H1 (cell line): ENCODE data around the gene METTL22. TPM values are rescaled to one million over a fixed set of nuclear protein-coding genes. Genes with fewer than 3 reads are reported as not detected.

Experiments used
- BCL11A ChIP-seq, 2 experiments: IDR thresholded peaks; one replicate each; pipeline ENCODE4 v1.6.1; 2011; ENCODE audit warnings: low read depth in 2 of 2, low read length in 2 of 2, mild to moderate bottlenecking in 2 of 2
- BRCA1 ChIP-seq: IDR thresholded peaks from 2 replicates; pipeline ENCODE4 v1.6.1; 2012; ENCODE audit warnings: low read depth, low read length, improper control_type of control experiment
- CBX8 ChIP-seq: fragments of 300-800, 300-1000 bp; sonication (generic); IDR thresholded peaks from 2 replicates; pipeline ENCODE4 v1.7.1; 2016; ENCODE audit warnings: low read depth, low read length, borderline replicate concordance
- CHD1 ChIP-seq: IDR thresholded peaks from 2 replicates; pipeline ENCODE4 v1.6.1; 2012; ENCODE audit warnings: low read depth, low read length, improper control_type of control experiment
- CHD2 ChIP-seq: IDR thresholded peaks from 2 replicates; pipeline ENCODE4 v1.6.1; 2012; ENCODE audit warnings: low read length, improper control_type of control experiment
- EP300 ChIP-seq, 2 experiments: IDR thresholded peaks; 1 replicate in 1 of 2; 2 replicates in 1 of 2; pipeline ENCODE4 v1.6.1; 2011 to 2012; ENCODE audit warnings: low read depth in 2 of 2, low read length in 2 of 2, mild to moderate bottlenecking in 2 of 2, borderline replicate concordance in 1 of 2, inconsistent platforms in 1 of 2, moderate library complexity in 1 of 2
- FOSL1 ChIP-seq: IDR thresholded peaks from 2 replicates; pipeline ENCODE4 v1.6.1; 2011; ENCODE audit warnings: mild to moderate bottlenecking, low read depth, low read length, moderate library complexity; ENCODE audit not compliant: insufficient read depth
- HDAC2 ChIP-seq, 2 experiments: fragments of 300-600 bp in 1 of 2; sonication (generic) in 1 of 2; IDR thresholded peaks; 2 replicates each; pipeline ENCODE4 v1.6.1; 2011 to 2012; ENCODE audit warnings: low read depth in 2 of 2, low read length in 2 of 2, mild to moderate bottlenecking in 2 of 2, moderate library complexity in 2 of 2, borderline replicate concordance in 1 of 2, inconsistent platforms in 1 of 2
- HDAC6 ChIP-seq: IDR thresholded peaks from one replicate; pipeline ENCODE4 v1.7.1; 2012; ENCODE audit warnings: low read depth, mild to moderate bottlenecking, inconsistent platforms, low read length, moderate library complexity
- JUND ChIP-seq: IDR thresholded peaks from 2 replicates; pipeline ENCODE4 v1.6.1; 2011; ENCODE audit warnings: mild to moderate bottlenecking, improper control_type of control experiment, low read length
- MAFK ChIP-seq: IDR thresholded peaks from 2 replicates; pipeline ENCODE4 v1.6.1; 2012; ENCODE audit warnings: low read depth, mild to moderate bottlenecking, improper control_type of control experiment, low read length
- PHF8 ChIP-seq: fragments of 200-600 bp; sonication (generic); conservative IDR thresholded peaks from 2 replicates; pipeline ENCODE4 v1.7.1; 2012; ENCODE audit warnings: low read depth, mild to moderate bottlenecking, inconsistent platforms, low read length, moderate library complexity
- RAD21 ChIP-seq, 2 experiments: IDR thresholded peaks in 1 of 2; conservative IDR thresholded peaks in 1 of 2; 2 replicates each; pipeline ENCODE4 v1.6.1; 2011; ENCODE audit warnings: low read depth in 2 of 2, low read length in 2 of 2, improper control_type of control experiment in 1 of 2, inconsistent platforms in 1 of 2, mild to moderate bottlenecking in 1 of 2, moderate library complexity in 1 of 2
- RBBP5 ChIP-seq: IDR thresholded peaks from 2 replicates; pipeline ENCODE4 v1.7.1; 2012; ENCODE audit warnings: low read depth, mild to moderate bottlenecking, inconsistent platforms, low read length, moderate library complexity, borderline replicate concordance
- SIRT6 ChIP-seq: IDR thresholded peaks from one replicate; pipeline ENCODE4 v1.7.1; 2012; ENCODE audit warnings: low read length, inconsistent platforms
- SIX5 ChIP-seq: IDR thresholded peaks from 2 replicates; pipeline ENCODE4 v1.6.1; 2011; ENCODE audit warnings: mild to moderate bottlenecking, low read depth, low read length
- SP2 ChIP-seq: IDR thresholded peaks from 2 replicates; pipeline ENCODE4 v1.6.1; 2012; ENCODE audit warnings: mild to moderate bottlenecking, low read length, inconsistent platforms
- SP4 ChIP-seq: IDR thresholded peaks from 2 replicates; pipeline ENCODE4 v1.6.1; 2012; ENCODE audit warnings: low read length, inconsistent platforms
- SUZ12 ChIP-seq: fragments of 200-600 bp; sonication (generic); IDR thresholded peaks from 2 replicates; pipeline ENCODE4 v1.6.1; 2012; ENCODE audit warnings: mild to moderate bottlenecking, inconsistent platforms, low read length, moderate library complexity, mixed read lengths
- TAF1 ChIP-seq: IDR thresholded peaks from 2 replicates; pipeline ENCODE4 v1.6.1; 2011; ENCODE audit warnings: mild to moderate bottlenecking, low read depth, low read length
- YY1 ChIP-seq: IDR thresholded peaks from 2 replicates; pipeline ENCODE4 v1.6.1; 2011; ENCODE audit warnings: low read depth, mild to moderate bottlenecking, low read length
- ZNF274 ChIP-seq: IDR thresholded peaks from 2 replicates; pipeline ENCODE4 v1.7.0; 2012; ENCODE audit warnings: low read length, borderline replicate concordance; ENCODE audit errors: extremely low read depth
- polyA plus RNA-seq, 7 experiments: library from polyadenylated mRNA; depleted of rRNA in 3 of 7; stranded (reverse) in 5 of 7; unstranded in 2 of 7; fragments of >200 nt in 5 of 7; fragments of 200-250 nt in 2 of 7; gene quantifications; 1 replicate in 5 of 7; 2 replicates in 1 of 7; 4 replicates in 1 of 7; pipeline versions ENCODE4 v1.2.1 to v1.2.3, GENCODE V29; 2011 to 2013; ENCODE audit warnings: missing spikeins in 2 of 7, mixed read lengths in 2 of 7
- total RNA-seq: library from RNA; stranded (reverse); fragmentation: NEBNext Ultra II Directional; extraction: Animal tissue kit (Norgen Biotek cat#: 25700); gene quantifications from 2 replicates; pipeline ENCODE4 v1.2.1, GENCODE V29; 2021
- TF ChIP-seq, protein P1 (sequence below): IDR thresholded peaks from 2 replicates; pipeline ENCODE4 v1.6.1; 2011; ENCODE audit warnings: low read length, improper control_type of control experiment

METTL22 gene
- total and polyA plus RNA-seq, 2 of the 8 experiments (the other 6 are each of a cell fraction or from before 2014, with no cell fraction given), result 56.7 to 85.2 TPM

DNA sequence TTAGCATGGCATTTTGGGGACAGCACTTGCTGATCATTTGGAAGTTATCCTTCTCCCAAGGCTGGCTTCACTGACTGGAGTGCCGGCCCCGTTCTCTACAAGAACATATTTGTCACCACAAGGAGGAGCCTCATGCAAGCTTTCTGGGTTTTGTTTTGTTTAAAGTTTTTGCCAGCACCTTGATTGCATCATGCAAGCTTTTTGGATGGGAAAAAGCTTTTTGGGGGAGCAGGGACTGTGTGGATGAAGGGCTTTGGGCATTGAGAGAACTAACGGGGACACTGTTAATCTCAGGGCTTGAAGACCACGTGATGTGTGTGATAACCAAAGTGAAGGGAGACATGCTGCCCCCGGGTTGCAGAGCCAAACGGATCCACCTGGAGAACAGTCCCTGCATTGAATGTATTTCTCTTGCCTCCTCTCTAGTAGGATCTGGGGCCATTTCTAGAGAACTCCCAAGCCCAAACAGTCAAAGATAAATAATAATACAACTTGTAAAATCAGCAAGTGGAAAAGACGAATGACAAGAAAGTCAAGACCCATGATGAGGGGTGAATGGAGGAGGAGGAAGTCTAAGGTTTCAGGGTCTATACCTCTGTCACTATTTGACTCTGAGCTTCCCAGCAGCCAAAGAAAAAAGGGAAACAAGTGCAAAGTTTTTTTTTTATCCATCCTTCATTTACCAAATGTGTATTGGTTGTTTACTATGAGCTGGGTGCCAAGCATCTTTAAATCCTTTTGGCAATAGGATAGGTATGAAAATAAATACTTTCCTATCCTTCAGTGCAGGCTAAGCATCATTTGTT, 48.4 kb upstream of the METTL22 start (continued):
- TF ChIP-seq, protein P1, sequence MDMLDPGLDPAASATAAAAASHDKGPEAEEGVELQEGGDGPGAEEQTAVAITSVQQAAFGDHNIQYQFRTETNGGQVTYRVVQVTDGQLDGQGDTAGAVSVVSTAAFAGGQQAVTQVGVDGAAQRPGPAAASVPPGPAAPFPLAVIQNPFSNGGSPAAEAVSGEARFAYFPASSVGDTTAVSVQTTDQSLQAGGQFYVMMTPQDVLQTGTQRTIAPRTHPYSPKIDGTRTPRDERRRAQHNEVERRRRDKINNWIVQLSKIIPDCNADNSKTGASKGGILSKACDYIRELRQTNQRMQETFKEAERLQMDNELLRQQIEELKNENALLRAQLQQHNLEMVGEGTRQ, result peak; percentile 53; the same call in 1 of the 2 replicates
- no peak for TF ChIP-seq SIX5
- TF ChIP-seq HDAC2 (IDR thresholded peaks at IDR 0.05; ENCODE audit: borderline replicate concordance in 1 of 2, low read depth in 2 of 2, low read length in 2 of 2), result peak in 1 of 2 experiments; percentile 97; a peak in 1 of 4 replicates
- TF ChIP-seq SP2, result no peak
- no peak for TF ChIP-seq CHD2
- peak; percentile 92 for TF ChIP-seq JUND
- TF ChIP-seq SUZ12, result no peak
- no peak for TF ChIP-seq HDAC6
- peak; percentile 39; the same call in 1 of the 2 replicates for TF ChIP-seq TAF1
- no peak for TF ChIP-seq ZNF274
- no peak for TF ChIP-seq PHF8
- TF ChIP-seq SP4, result no peak
- no peak for TF ChIP-seq SIRT6
- TF ChIP-seq CHD1, result no peak
- no peak for TF ChIP-seq BRCA1
- TF ChIP-seq YY1, result no peak
- TF ChIP-seq BCL11A (IDR thresholded peaks at IDR 0.05; ENCODE audit: low read depth in 2 of 2, low read length in 2 of 2), result no peak
- TF ChIP-seq CBX8, result no peak
- no peak for TF ChIP-seq EP300 (IDR thresholded peaks at IDR 0.05; ENCODE audit: borderline replicate concordance in 1 of 2, low read depth in 2 of 2, low read length in 2 of 2)
- TF ChIP-seq MAFK, result no peak
- TF ChIP-seq RAD21 (IDR thresholded peaks at IDR 0.05 in 1 of 2, conservative IDR thresholded peaks at IDR 0.05 in 1 of 2; ENCODE audit: low read depth in 2 of 2, low read length in 2 of 2), result peak; percentile 81 to 85
- no peak for TF ChIP-seq RBBP5
- TF ChIP-seq FOSL1, result no peak
